ENCODE results near the gene CD68.
"Not testable (repeated sequence)": the region's sequence is repeated elsewhere in the genome, so short reads cannot be mapped to it uniquely, and the experiment has no call there.

CD68 gene

DNA sequence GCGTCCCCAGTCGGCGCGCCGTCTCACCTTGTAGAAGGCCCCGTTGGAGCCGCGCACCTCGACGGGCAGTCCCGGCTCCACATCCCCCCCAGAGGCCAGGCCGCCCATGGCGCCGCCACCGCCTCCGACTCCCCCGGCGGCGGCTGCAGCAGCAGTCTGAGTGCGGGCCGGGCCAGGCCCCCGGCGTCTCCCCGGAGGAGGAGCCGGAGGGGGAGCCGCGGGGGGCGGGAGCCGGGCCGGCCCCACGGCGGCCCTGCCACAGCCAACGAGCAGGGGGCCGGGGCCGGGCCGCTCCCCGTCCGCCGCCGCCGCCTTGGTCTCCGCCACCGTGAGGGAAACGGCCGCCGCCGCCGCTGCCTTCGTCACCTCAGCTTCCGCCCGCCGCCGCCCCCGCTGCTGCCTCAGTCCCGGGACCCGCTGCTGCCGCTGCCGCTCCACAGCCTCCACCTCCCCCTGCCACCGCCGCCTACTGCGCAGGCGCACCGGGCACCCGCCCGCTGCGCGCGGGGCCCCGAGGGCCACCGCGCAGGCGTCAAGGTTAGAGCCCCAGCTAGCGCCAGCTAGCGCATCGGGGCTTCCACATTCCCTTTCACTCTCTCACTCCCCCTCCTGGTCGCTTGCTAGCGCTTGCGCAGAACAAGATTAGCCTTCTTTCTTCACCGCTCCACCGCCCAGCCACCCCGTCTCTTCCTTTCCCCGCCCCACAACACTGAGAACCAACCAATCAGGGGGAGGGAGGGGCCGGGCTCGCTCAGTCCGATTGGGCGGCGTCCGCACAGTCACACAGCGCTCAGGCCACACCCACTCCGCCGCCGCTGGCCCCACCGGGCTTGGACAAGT is 35.2 kb downstream of the CD68 start, which contains the start of gene FXR2:
Gene FXR2, minus strand, starts transcription at position 473 of the 840 bp plus-strand sequence. Its CDS starts 365 bp downstream, at position 108.
- peak; percentile 100 for DNase-seq

DNA sequence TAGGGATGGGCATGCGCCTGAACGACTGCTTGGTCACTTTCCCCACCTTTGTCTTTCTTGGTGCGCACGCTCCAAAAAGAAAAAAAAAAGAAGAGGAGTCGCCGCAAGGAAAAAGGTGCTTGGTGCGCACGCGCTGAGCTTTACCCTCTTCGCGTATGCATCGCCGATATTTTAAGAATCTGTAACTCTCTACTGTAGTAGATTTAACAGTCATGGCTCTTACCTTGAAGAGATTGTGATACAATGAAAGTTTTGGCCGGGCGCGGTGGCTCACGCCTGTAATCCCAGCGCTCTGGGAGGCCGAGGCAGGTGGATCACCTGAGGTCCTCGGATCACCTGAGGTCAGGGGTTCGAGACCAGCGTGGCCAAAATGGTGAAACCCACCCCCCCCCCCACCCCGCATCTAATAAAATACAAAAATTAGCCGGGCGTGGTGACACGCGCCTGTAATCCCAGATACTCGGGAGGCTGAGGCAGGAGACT is 35.9 kb downstream of the CD68 start:
- no peak for DNase-seq

DNA sequence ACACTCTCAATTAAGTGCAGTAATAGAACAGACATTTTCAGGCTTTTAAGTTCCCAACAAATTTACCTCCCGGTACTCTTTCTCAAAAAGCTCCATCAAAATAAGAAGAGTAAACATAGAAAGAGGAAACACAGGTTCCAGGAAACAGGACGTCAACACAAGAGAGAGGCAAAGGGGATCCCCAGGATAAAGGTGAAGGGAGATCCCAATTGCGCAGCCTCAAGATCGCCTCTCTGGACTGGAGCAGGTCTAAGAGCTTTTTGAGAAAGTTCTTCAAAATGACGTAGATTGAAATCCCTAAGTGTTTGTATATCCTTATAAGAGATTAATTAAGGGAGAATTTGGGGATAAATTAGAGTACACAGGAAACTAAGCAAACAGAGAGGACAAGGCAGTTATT is 39.2 kb downstream of the CD68 start:
- no peak for DNase-seq

DNA sequence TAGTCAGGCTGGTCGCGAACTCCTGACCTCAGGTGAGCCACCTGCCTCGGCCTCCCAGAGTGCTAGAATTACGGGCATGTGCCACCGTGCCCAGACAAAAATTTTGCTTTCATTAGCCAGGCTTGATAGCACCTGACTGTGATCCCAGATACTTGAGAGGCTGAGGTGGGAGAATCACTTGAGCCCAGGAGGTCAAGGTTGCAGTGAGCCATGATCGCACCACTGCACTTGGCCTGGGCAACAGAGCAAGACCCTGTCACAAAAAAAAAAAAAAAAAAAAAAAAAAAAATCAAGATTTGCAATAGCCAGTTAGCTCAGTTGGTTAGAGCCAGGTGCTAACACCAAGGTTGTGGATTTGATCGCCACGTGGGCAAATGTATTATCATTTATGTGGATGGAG is 41.4 kb downstream of the CD68 start:
- DNase-seq: no peak

DNA sequence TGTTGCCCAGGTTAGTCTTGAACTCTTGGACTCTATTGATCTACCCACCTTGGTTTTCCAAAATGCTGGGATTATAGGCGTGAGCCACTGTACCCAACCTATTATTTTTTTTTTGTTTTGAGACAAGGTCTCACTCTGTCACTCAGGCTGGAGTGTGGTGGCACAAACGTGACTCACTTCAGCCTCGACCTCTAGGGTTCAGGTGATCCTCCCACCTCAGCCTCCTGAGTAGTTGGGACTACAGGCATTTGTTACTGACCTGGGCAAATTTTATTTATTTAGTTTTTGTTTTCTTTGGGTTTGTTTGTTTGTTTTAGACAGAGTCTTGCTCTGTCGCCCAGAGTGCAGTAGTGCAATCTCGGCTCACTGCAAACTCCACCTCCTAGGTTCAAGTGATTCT is 44.2 kb downstream of the CD68 start:
- no peak for DNase-seq

DNA sequence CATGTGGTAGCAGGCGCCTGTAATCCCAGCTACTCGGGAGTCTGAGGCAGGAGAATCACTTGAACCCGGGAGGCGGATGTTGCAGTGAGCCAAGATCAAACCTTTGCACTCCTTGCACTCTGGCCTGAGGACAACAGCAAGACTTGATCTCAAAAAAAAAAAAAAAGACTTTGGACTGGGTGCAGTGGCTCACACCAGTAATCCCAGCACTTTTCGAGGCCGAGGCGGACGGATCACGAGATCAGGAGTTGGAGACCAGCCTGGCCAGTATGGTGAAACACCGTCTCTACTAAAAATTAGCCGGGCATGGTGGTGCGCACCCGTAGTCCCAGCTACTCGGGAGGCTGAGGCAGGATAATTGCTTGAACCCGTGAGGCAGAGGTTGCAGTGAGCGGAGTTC is 46.3 kb downstream of the CD68 start:
- DNase-seq: not testable (repeated sequence)

DNA sequence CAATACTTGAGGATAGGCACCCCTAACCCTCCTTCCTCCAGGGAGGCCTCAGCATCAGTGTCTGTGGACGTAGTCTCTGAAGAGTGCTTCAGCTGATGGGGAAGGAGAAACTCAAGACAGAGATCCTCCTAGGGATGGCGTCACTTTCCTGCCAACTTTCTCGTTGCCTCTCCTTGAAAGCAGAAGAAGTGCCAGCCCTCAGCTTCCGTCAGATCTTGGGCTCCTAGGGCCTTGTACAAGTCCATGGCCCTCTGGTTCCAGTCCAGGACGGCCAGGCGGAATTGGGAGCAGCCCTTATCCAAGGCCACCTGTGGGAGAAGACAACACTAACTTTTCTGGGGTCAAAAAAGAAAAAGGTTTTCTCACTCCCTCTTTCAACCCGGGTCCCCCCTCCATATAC is 46.9 kb downstream of the CD68 start:
- peak in 1 of 2 donors; percentile 38 for DNase-seq

DNA sequence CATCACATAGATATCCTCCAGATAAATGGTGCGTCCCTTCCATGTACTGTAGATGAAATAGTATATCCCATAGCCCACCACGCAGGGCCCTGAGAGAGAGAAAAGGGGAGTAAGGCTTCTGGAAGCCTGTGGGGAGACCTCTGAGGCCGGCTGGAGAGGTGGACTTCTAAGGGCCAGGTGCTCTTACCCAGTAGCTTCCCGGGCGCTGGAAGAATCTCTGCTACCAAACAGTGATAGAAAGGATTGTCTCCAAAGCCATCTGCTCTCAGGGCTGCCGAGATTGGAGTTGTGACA is 47.5 kb downstream of the CD68 start:
- DNase-seq: no peak

DNA sequence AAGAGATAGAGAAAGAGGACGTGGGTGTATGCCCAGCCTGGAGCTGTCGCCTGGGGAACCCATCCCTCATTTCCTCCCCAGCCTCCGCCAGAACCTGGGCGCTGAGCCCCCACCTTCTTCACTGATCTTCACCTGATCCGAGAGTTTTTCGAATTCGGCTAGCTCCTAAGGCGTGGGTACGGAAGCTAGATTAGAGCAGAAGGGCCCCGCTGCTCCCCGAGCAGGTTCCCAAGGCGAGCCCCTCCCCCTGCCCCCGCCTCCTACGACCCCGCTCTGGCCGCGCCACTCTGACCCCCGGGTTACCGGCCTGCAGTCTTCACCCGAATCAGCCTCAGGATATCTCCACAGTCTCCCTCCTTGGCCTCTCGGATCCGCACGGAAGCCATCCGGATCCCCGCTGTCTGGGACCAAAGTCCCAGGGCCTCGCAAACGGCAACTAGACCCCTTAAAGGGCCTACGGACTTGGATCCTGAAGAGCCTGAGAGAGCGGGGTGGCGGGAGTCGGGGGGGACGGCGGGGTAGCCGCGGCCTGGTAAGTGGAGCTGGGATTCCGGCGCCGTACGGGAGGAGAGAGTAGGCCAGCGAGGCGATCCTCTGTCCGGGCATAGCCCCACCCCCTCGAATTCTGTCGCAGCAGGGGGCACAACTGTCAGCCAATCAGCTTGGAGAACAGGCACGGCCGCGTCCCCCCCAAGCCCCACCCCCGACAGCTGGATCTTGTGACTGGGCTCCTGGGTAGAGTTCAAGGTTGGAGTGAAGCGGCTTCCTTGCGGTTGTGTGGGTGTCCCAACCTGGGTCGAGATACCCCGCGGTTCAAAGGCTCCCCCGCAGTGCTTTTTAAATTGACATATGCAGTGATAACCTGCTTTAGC is 48.0 kb downstream of the CD68 start, which contains the start of gene SAT2:
Gene SAT2, minus strand, starts transcription at position 572 of the 872 bp plus-strand sequence. Its CDS starts 186 bp downstream, at position 386.
- DNase-seq: peak; percentile 91 to 92

DNA sequence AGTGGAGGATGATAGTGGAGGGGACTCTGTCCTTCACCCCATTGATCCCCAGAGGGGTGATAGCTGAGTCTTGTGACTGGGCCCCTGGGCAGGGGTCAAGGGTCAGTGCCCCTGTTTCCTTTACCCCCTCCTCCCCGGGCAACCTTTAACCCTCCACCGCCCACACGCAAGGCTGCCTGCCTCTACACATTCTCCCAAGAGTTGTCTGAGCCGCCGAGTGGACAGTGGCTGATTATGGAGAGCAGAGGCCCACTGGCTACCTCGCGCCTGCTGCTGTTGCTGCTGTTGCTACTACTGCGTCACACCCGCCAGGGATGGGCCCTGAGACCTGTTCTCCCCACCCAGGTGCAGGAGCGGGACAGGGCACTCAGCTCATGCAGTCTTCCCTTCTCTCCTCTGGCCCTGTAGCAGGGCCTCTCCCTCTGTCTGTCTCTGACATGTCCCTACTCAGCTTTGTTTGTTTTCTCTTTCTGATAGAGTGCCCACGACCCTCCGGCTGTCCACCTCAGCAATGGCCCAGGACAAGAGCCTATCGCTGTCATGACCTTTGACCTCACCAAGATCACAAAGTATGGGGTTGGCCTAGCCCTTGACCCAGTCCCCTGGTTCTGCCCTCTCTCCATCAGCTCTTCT is 50.6 kb downstream of the CD68 start, which contains the start of gene SHBG:
Gene SHBG, plus strand, starts transcription at position 197 of the 633 bp plus-strand sequence. Its CDS starts 38 bp downstream, at position 235.
- no peak for DNase-seq

Measured in CD4-positive, alpha-beta T cell treated with Interleukin-4 for 1 hour (primary cell).